Hepatic stellate cell (primary cell): ENCODE measurements around the gene SLC2A8.

Experiments used
- DNase-seq: peaks from one replicate; pipeline ENCODE4 v3.0.0; 2011; ENCODE audit warnings: low spot score

SLC2A8 gene

GRCh38 chr9:127403507-127404192 lies 6.7 kb downstream of the SLC2A8 start:
- DNase-seq, result no peak

DNA sequence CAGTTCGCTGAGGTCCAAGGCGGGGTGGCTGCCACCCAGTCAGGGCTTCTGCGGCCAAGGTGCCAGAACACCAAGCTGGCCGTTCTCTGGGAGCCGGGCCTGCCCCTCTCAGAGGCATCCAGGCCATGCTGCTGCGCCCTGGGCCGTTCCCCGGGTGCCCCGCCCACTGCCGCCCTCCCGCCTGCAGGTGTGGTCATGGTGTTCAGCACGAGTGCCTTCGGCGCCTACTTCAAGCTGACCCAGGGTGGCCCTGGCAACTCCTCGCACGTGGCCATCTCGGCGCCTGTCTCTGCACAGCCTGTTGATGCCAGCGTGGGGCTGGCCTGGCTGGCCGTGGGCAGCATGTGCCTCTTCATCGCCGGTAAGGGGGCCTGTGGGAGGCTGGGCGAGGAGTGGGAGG lies 7.7 kb downstream of the SLC2A8 start:
- no peak for DNase-seq

DNA sequence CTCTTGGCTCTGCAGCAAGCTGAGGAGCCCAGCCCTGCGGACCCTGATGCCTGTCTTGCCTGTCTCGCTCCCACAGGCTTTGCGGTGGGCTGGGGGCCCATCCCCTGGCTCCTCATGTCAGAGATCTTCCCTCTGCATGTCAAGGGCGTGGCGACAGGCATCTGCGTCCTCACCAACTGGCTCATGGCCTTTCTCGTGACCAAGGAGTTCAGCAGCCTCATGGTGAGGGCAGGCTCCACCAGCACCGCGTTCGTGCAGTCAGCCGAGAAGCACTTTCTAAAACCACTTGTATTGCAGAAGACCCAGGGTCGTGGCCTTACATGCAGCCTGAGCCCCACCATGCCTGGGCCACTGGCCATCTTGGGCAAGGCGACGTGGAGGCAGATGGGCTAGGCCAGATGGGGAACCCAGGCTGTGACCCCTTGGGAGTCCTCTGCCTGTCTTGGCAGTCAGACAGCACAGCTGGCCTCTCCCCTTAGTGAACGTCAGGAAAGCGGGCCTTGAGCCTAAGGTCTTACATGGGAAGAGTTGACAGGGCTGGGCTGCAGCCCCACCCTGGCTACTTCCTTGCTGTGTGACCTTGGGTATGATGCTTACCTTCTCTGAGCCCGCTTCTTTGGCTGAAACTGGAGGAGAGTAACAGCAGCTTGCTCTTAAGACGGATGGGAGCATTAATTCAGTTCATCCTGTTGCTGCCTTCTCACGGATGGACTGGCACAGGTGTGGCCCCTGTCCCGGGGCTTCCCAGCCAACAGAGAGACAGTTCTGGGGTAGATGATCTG lies 8.6 kb downstream of the SLC2A8 start:
- DNase-seq, result no peak

DNA sequence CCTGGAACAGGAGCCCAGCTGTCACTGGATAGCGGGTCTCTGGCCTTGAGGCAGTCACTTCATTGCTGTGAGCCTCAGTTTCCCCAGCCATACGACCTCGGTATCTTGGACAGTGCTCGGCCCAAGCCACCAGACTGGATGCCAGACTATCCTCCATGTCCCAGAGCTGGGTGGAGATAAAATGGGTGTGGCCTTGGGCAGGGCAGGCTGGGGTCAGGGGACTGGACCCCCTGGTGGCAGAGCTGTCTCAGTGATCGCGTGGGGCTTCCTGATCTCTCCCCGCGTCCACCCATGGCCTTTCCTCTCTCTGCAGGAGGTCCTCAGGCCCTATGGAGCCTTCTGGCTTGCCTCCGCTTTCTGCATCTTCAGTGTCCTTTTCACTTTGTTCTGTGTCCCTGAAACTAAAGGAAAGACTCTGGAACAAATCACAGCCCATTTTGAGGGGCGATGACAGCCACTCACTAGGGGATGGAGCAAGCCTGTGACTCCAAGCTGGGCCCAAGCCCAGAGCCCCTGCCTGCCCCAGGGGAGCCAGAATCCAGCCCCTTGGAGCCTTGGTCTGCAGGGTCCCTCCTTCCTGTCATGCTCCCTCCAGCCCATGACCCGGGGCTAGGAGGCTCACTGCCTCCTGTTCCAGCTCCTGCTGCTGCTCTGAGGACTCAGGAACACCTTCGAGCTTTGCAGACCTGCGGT lies 10.0 kb downstream of the SLC2A8 start:
- DNase-seq, result no peak

- DNase-seq, result no peak
Measured at GRCh38 chr9:127407492-127407843, 10.5 kb downstream of the SLC2A8 start.

- DNase-seq, result no peak
Measured at GRCh38 chr9:127411122-127411521, 14.2 kb downstream of the SLC2A8 start.

DNA sequence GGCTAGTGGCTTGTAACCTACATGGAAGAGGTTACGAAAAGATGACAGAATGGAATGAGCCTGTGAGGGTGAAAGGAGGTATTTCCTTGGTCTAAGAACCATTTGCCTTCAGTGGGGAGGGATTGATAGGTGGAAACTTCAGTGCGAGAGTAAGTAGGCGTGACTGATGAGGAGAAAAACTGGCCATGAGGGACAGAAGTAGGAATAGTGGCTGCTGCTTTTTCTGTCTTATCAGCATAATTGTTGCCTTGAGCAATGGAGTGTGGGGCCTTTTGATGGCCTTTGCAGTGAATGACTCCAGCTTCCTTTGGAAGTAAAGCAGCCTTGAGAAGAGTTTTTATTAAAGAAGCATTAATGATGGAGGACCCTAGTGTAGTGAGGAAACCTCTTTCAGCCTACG lies 18.2 kb downstream of the SLC2A8 start:
- DNase-seq, result no peak

DNA sequence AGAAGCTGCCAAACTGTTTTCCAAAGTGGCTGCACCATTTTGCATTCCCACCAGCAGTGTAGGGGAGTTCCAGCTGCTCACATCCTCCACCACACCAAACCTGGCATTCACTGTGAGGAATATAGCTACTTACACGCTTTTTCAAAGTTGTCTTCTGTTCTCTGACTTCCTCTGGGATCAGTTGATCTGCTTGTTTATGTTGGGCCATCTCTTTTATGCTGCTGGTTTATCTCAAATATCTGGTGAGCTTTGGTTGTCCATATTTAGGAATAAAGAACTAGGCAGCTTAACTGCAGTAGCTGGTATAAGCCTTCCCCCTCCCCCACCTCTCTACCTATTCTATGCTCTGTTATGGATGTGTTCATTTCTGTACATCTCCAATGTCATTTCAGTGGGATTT lies 18.7 kb downstream of the SLC2A8 start:
- DNase-seq, result no peak

DNA sequence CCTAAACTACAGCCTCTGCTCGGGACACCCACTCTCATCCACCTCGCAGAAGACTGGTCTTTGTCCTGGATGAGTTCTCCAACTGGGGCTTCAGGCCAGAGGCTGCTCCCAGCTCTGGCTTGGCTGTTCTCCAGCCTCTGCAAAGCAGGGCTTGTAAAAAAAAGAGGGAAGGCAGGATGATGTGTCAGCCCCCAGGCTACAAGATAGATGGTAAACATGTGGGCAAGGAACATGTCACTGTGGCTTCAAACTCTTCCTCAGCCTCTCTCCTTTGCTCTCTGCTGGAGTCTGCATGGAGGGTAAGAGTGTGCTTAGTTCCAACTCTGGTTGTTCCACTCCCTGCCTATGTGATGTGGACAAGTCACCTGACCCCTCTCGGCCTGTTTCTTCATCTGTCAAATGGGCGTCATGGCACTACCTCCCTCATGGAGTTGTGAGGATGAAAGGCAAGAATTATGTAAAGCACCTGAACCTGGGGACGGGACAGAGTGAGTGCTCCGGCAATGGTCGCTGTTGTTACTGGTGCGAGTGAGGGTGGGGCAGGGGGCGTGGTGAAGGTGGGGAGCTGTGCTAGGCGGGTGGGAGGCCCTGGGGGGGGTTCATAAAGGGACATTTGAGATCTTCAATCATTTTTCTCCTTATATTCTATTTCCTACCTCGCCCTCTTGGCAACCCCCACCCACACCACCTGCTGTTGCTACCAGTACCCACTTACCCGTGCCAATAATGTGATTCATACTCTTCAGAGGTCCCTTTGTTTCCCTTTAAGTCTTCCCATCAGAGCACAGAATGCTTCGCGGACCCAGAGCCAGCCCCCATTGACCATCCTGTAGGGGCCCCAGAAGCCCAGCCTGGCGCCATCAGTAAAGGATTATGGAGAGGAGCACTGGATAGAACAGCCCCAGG lies 20.4 kb downstream of the SLC2A8 start:
- DNase-seq, result no peak

- DNase-seq, result no peak
Measured at GRCh38 chr9:127418037-127418471, 21.1 kb downstream of the SLC2A8 start.

GRCh38 chr9:127419348-127419747 lies 22.4 kb downstream of the SLC2A8 start:
- no peak for DNase-seq

GRCh38 chr9:127421057-127421456 lies 24.1 kb downstream of the SLC2A8 start:
- no peak for DNase-seq

- DNase-seq, result no peak
Measured at GRCh38 chr9:127422133-127422782, 25.3 kb downstream of the SLC2A8 start.

DNA sequence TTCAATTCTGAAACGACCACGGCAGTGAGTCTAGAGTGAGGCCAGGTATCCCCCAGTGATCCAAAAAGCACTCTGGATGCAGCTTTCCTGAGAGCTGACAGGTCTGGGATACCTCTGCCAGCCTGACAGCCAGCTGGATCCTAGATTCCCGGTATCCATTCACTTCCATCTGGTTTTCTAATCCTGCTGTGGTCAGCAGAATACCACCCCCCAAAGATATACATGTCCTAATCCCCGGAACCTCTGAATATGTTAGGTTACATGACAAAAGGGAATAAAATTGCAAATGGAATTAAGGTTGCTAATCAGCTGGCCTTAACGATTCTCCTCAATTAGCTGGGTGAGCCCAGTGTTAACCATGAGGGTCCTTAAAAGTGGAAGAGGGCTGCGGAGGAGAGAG lies 25.8 kb downstream of the SLC2A8 start:
- DNase-seq, result no peak

DNA sequence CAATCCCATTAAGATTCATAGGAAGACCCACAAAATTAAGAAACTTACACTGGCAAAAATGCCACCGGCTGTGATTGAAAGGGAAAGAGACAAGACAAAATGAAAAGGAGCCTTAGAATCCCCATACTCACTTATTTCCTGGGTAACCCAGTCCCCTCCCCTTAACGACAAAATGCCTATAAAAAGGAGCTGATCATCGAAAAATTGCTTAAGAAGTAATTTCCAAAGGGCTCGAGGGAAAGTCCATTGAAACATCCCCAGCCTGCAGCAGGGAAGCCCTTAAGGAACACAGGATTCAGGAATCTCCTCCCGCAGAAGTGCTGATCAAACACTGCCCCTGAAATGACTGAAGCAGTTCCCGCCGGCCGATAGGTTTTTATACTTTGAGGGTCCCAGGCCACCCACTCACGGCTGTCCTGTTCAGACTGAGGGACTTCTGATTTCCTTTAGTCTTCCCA lies 26.5 kb downstream of the SLC2A8 start:
- DNase-seq, result no peak

GRCh38 chr9:127423934-127424675 lies 27.1 kb downstream of the SLC2A8 start, which contains the start of gene ZNF79:
Gene ZNF79, plus strand, starts transcription at chr9:127424382. Its CDS starts 406 bp downstream, at chr9:127424788.
- DNase-seq, result peak; percentile 98

DNA sequence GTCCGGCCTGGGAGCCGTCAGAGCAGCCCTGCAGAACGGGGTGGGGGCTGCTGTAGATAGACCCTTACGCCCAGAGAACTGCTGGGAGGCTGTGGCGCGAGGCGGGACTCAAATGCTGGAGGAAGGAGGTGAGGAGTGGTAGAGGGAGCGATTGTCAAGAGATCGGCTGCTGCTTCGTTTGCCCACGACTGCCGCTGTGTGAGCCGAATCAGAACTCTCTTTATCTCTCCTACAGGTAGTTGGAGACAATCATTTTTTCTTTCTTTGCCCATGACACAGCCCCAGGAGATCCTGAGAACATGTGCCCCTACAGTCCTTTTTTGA lies 27.7 kb downstream of the SLC2A8 start:
- no peak for DNase-seq

DNA sequence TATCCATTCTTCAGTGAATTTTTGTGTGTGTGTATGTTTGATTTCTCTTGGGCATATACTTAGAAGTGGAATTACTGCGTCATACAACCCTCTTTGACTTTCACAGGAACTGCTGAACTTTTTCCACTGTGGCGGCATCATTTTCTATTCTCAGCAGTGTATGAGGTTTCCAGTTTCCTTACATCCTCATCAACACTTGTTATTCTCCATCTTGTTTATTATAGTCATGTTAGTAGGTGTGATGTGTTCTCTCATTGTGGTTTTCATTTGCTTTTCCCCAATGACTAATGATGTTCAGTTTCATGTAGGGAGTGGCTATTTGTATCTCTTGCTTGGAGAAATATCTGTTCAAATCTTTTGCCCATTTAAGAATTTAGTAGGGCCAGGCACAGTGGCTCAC lies 29.8 kb downstream of the SLC2A8 start:
- DNase-seq, result no peak

GRCh38 chr9:127428348-127428747 lies 31.4 kb downstream of the SLC2A8 start:
- DNase-seq, result no peak

GRCh38 chr9:127430415-127430814 lies 33.4 kb downstream of the SLC2A8 start:
- DNase-seq, result no peak
